IMR-90 (cell line): Measurements from ENCODE around the gene PAFAH2.

Experiments used
- CEBPB ChIP-seq: IDR thresholded peaks from 2 replicates; pipeline ENCODE4 v1.6.1; 2012; ENCODE audit warnings: low read depth, low read length, improper control_type of control experiment
- CTCF ChIP-seq: conservative IDR thresholded peaks from 2 replicates; pipeline ENCODE4 v1.5.1; 2012; ENCODE audit warnings: mild to moderate bottlenecking, low read depth, low read length, improper control_type of control experiment
- FOS ChIP-seq: fragments of 150-350 bp; IDR thresholded peaks from 2 replicates; pipeline ENCODE4 v1.6.1; 2016; ENCODE audit warnings: low read depth, low read length
- MAFK ChIP-seq: IDR thresholded peaks from 2 replicates; pipeline ENCODE4 v1.6.1; 2012; ENCODE audit warnings: low read depth, low read length, improper control_type of control experiment
- MAZ ChIP-seq: IDR thresholded peaks from 2 replicates; pipeline ENCODE4 v1.6.1; 2012; ENCODE audit warnings: low read depth, mild to moderate bottlenecking, low read length, improper control_type of control experiment, moderate library complexity, borderline replicate concordance
- MXI1 ChIP-seq: IDR thresholded peaks from 2 replicates; pipeline ENCODE4 v1.6.1; 2012; ENCODE audit warnings: low read depth, mild to moderate bottlenecking, low read length, moderate library complexity, borderline replicate concordance
- POLR2A ChIP-seq: IDR thresholded peaks from 2 replicates; pipeline ENCODE4 v1.6.1; 2012; ENCODE audit warnings: mild to moderate bottlenecking, low read depth, low read length
- RAD21 ChIP-seq: IDR thresholded peaks from 2 replicates; pipeline ENCODE4 v1.6.1; 2012; ENCODE audit warnings: low read length, improper control_type of control experiment
- RCOR1 ChIP-seq: IDR thresholded peaks from 2 replicates; pipeline ENCODE4 v1.6.1; 2012; ENCODE audit warnings: mild to moderate bottlenecking, low read length, improper control_type of control experiment; ENCODE audit not compliant: insufficient replicate concordance
- RFX5 ChIP-seq: IDR thresholded peaks from 2 replicates; pipeline ENCODE4 v1.8.0; 2012; ENCODE audit warnings: low read depth, mild to moderate bottlenecking, low read length, moderate library complexity
- SMC3 ChIP-seq: fragments of 150-350 bp; IDR thresholded peaks from 2 replicates; pipeline ENCODE4 v1.6.1; 2016; ENCODE audit warnings: low read depth, mild to moderate bottlenecking, antibody characterized with exemption, low read length, moderate library complexity
- TF ChIP-seq, protein P1 (sequence below): fragments of 150-350 bp; IDR thresholded peaks from 2 replicates; pipeline ENCODE4 v1.6.1; 2017; ENCODE audit warnings: mild to moderate bottlenecking, antibody characterized with exemption, low read length, low read depth

DNA sequence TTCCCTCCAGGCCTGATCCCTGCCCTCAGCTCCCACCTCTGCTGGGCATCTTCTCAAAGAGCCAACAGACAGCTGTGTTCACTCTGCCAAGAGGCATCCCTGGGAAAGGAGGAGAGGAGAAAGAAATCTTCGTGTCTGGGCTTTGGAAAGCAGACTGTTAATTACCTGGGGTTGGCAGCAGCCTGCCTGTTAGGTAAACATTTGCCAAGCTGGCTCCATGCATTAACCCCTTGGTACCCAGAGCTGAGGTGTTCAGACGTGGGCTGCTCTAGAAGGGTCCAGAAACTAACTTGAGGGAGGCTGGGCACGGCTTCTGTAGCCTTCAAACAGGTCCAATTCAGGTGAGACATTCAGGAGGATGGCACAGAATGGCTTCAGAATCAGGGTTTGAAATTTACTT is 15.0 kb upstream of the PAFAH2 start:
- TF ChIP-seq CEBPB (no peak), CTCF (no peak), RAD21 (no peak), RCOR1 (no peak), RFX5 (no peak), SMC3 (no peak), POLR2A (no peak), FOS (no peak), MAZ (no peak), MXI1 (no peak), MAFK (no peak)
- TF ChIP-seq, protein P1, sequence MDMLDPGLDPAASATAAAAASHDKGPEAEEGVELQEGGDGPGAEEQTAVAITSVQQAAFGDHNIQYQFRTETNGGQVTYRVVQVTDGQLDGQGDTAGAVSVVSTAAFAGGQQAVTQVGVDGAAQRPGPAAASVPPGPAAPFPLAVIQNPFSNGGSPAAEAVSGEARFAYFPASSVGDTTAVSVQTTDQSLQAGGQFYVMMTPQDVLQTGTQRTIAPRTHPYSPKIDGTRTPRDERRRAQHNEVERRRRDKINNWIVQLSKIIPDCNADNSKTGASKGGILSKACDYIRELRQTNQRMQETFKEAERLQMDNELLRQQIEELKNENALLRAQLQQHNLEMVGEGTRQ = no peak
